DLD1 (cell line): ENCODE measurements around the gene THAP9.

Source experiments
- in situ Hi-C: cut with HindIII; loops from 2 replicates; pipeline ENCODE4 v1.10.0; 2017; ENCODE audit warnings: low sequenced_read_pairs

The THAP9 gene

GRCh38 chr4:82954212-82954611, 53.7 kb downstream of the THAP9 start:
- in situ Hi-C loops = no loop called here

- in situ Hi-C loops = no loop called here
Observed at GRCh38 chr4:82957045-82957444, 56.5 kb downstream of the THAP9 start.

GRCh38 chr4:82965763-82966162, 65.2 kb downstream of the THAP9 start:
- in situ Hi-C loops = no loop called here

- in situ Hi-C loops = no loop called here
Observed at GRCh38 chr4:82968972-82969371, 68.4 kb downstream of the THAP9 start.

- in situ Hi-C loops = no loop called here
Observed at GRCh38 chr4:82969414-82969813, 68.9 kb downstream of the THAP9 start.
